Measurements from ENCODE around the gene SOSTDC1.

The SOSTDC1 gene

GRCh38 chr7:16417906-16418305, 47.6 kb downstream of the SOSTDC1 start:
- no peak for DNase-seq

- DNase-seq = no peak
These were observed 49.0 kb downstream of the SOSTDC1 start for GRCh38 chr7:16416289-16417282.

- DNase-seq = no peak
These were observed 53.0 kb downstream of the SOSTDC1 start for GRCh38 chr7:16412274-16413254.
